ENCODE results near the gene EPS8L1.

EPS8L1 gene

DNA sequence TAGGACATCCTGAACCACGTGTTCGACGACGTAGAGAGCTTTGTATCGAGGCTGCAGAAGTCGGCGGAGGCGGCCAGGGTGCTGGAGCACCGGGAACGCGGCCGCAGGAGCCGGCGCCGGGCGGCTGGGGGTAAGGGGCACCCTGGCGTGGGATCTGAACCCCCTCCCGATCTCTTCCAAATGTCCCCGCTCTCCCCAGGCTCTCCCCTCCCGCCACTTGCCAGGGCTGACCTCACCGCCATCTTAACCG is 6.0 kb downstream of the EPS8L1 start:
- DNase-seq = no peak

DNA sequence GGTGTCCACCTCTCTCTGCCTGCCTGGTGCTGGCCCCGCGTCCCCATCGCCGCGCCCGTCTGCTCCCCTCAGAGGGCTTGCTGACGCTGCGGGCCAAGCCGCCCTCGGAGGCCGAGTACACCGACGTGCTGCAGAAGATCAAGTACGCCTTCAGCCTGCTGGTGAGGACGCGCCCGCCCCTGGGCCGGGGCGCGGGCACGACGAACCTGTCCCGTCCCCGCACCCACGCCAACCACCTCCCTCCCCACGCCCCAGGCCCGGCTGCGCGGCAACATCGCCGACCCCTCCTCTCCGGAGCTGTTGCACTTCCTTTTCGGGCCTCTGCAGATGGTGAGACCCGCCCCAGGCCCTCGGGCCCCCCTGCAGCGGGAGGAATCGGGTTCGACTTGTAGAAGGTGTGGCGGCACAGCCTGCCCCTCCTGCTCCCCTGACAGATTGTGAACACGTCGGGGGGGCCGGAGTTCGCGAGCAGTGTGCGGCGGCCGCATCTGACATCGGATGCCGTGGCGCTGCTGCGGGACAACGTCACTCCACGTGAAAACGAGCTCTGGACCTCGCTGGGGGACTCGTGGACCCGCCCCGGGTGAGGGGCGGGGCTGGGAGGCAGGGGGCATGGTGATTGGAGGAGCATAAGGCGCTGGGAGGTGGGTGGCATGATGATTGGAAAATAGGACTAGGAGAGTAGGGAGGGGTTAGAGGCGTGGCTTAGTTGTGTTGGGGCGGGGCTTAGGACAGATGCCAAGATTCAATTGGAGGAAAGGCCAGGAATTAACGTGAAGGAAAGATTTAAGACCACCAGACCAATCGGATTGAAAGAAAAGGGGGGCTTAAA is 6.6 kb downstream of the EPS8L1 start:
- peak; percentile 18 for DNase-seq

DNA sequence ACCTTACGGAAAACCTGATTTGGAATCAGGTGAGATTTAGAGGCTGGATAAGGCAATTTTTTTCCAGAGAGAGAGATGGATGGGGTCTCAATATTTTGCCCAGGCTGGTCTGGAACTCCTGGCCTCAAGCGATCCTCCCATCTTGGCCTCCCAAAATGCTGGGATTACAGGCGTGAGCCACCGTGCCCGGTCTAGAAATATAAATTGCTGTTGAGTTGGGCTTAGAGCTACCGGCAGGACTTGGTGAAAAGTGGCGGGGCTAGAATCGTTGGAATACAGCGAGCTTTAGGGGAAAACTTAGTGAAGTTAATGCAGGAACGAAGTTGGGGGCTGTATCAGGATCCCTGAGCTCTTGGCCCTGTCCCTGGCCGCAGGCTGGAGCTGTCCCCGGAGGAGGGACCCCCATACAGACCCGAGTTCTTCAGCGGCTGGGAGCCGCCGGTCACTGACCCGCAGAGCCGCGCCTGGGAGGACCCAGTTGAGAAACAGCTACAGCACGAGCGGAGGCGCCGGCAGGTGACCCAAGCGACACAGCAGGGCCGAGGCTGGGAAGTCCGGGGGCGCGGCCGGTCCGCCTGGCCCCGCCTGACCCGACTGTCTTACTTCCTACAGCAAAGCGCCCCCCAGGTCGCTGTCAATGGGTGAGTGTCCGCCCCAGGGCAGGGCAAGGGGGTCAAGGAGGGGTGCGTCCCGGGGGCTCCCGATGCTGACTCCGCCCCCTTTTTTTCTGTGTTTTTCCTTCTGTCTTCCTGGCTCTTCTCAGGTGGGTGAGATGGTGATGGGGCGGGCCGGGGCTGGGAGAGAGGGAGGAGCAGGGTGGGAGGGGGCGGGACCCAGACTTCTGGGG is 7.6 kb downstream of the EPS8L1 start:
- DNase-seq = no peak

GRCh38 chr19:55084416-55084815 is 8.7 kb downstream of the EPS8L1 start:
- no peak for DNase-seq

GRCh38 chr19:55085923-55086715 is 10.4 kb downstream of the EPS8L1 start:
- DNase-seq = no peak

- DNase-seq = peak; percentile 28
Measured at GRCh38 chr19:55086730-55087541, 11.3 kb downstream of the EPS8L1 start.

GRCh38 chr19:55087542-55087901 is 11.9 kb downstream of the EPS8L1 start:
- DNase-seq = no peak

- DNase-seq = no peak
Measured at GRCh38 chr19:55088021-55088451, 12.4 kb downstream of the EPS8L1 start.

DNA sequence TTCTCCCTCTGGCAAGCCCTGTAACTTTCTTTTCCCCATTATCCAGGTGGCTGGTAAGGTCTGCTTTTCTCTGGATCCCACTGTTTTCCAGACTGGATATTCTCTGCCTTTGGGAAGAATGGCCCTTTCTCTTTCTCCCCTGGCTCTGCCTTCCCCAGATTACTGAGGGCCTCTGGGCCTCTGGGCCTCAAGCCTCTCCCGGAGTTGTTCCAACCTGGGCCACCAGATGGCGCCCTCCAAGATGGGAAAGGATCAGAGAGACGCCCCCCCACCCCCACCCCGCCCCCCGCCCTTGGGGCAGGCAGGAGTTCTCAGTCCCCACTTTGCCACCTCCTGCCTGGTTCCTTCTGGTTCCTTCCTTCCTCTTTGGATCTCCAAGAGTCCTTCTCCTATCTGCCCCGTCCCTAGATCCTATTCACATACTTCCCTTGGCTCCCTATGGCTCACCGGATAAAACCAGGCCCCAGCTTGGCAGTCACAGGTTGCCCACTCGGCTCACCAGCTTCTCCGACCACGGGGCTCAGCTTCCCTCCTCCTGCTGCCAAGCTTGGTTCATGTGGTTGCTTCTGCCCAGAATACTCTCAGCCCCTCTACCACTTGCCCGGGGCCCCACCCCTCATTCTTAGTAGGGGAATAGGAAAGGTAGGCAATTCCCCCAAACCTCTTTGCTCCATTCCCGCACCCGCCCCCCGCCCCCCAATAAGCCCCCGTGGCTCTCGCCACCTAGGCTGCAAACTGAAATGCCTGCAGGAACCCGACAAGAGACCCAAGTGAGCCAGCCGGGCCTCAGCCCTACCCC is 13.1 kb downstream of the EPS8L1 start:
- DNase-seq = peak; percentile 78

DNA sequence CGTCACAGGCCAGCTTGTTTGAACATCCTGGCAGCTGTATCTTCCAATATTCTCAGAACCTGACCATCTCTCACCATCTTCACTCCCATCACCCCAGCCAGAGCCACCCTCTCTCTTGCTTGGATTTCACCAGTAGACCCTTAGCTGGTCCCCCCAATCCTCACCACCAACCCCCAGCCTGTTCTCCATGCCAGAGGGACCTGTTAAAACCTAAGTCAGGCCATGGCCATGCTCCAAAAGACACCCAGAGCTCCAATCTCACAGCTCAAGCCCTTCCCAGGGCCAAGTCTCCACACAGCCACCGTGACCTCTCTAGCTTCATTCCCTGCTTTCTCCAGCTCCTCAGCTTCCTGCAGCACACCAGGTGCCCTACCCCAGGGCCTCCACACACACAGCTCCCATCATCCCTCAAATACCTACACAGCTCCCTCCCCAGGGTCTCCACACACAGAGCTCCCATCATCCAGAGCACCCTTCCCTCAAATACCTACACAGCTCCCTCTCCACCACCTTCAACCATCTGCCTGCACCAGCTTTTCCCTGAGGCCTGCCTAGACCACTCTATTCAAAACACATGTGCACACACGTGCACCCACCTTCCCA is 13.8 kb downstream of the EPS8L1 start:
- DNase-seq = no peak

DNA sequence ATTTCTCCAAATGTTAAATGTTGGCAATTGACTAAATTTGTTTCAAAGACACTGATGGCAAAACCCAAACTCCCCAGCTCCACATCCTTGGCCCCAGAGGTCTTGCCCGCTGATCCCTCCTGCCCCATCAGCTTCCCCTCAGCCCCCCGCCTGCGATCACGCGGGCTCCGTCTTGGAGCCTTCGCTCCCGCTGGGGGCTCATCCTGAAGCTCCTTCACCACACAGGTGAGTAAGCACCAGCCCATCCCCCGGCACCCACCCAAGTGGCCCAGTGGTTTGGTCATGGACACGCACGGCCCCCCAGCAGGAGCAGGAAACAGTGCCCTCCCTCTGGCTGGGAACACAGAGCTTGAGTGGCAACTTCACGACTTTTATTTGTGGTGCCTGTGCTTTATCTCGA is 14.9 kb downstream of the EPS8L1 start:
- DNase-seq = no peak

GRCh38 chr19:55091126-55091910 is 15.6 kb downstream of the EPS8L1 start:
- no peak for DNase-seq

GRCh38 chr19:55091955-55092354 is 16.3 kb downstream of the EPS8L1 start:
- no peak for DNase-seq

GRCh38 chr19:55092423-55093318 is 17.0 kb downstream of the EPS8L1 start:
- DNase-seq = no peak

- no peak for DNase-seq
Measured at GRCh38 chr19:55094456-55095259, 19.0 kb downstream of the EPS8L1 start.

DNA sequence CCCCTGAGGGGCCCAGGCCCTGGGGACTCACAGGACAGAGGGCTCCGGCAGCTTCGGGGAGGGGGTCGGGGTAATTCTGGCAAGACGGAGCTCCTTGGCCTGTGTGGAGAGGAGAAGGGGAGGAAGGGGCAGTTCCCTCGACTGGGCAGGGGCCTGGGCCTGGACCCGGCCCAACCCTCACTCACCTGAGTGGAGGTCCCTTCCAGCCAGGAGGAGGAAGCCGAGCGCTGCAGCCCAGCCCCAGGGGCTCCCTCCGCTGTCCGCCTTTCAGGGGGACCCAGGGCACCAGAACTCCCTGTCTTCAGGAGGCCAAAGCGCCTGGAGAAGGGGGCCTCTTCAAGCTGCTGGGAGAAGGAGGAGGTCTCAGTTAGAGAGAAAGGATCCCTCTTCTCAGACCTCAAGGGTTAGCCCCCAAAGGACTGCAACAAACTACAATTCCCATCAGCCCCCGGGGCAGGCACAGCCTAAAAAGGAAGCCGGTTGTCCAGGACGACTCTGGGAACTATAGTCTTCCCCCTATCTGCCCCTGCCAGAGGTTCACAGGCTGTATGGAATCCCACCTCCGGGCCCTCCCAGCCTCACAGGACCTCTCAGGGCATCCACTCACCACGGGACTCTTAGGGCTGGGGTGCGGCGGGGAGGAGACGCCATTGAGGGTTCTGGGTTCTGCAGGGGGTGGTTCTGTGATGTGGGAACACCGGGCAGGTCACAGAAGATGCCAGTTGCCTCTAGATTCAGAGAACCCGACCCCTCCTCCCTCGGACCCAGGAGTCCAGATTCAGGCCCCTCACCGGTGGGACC is 19.8 kb downstream of the EPS8L1 start:
- DNase-seq = no peak

GRCh38 chr19:55096061-55096701 is 20.5 kb downstream of the EPS8L1 start:
- DNase-seq = no peak
